Vagina (tissue), 2 donors: ENCODE data around the gene PCDHA12.

Source experiments
- POLR2A ChIP-seq, 2 donors: fragments of 450-650 bp; IDR thresholded peaks; one replicate each; pipeline ENCODE4 v1.6.1; 2017; ENCODE audit warnings: antibody characterized with exemption in 2 of 2, mild to moderate bottlenecking in 2 of 2, moderate library complexity in 2 of 2
- POLR2AphosphoS5 ChIP-seq, 2 donors: sonication (generic); formaldehyde crosslinking; IDR thresholded peaks; one replicate each; pipeline ENCODE4 v1.9.0; 2017; ENCODE audit warnings: antibody characterized with exemption in 2 of 2, mild to moderate bottlenecking in 2 of 2, low read depth in 1 of 2; ENCODE audit not compliant: insufficient read depth in 1 of 2

DNA sequence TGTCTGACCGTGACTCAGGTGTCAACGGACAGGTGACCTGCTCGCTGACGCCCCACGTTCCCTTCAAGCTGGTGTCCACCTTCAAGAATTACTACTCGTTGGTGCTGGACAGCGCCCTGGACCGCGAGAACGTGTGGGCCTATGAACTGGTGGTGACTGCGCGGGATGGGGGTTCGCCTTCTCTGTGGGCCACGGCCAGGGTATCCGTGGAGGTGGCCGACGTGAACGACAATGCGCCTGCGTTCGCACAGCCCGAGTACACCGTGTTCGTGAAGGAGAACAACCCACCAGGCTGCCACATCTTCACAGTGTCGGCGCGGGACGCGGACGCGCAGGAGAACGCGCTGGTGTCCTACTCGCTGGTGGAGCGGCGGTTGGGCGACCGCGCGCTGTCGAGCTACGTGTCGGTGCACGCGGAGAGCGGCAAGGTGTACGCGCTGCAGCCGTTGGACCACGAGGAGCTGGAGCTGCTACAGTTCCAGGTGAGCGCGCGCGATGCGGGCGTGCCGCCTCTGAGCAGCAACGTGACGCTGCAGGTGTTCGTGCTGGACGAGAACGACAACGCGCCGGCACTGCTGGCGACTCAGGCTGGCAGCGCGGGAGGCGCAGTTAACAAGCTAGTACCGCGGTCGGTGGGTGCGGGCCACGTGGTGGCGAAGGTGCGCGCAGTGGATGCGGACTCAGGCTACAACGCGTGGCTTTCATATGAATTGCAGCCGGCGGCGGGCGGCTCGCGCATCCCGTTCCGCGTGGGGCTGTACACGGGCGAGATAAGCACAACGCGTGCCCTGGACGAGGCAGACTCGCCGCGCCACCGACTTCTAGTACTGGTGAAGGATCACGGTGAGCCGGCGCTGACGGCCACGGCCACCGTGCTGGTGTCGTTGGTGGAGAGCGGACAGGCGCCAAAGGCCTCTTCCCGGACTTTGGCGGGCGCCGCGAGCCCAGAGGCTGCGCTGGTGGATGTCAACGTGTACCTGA is 4.6 kb upstream of the PCDHA12 start:
- TF ChIP-seq POLR2A (IDR thresholded peaks at IDR 0.05) (no peak), POLR2AphosphoS5 (IDR thresholded peaks at IDR 0.05; ENCODE audit: insufficient read depth in 1 of 2, low read depth in 1 of 2) (no peak)
